Muscle of arm (tissue), 12 donors: ENCODE results near the gene STARD13. TPM values are rescaled to one million over a fixed set of nuclear protein-coding genes. Genes with fewer than 3 reads are reported as not detected.

Source experiments
- DNase-seq: peaks from one replicate; pipeline ENCODE4 v3.0.0-alpha.2; 2013
- polyA plus RNA-seq, 12 donors: library from polyadenylated mRNA; unstranded; fragments of 120-200 nt; gene quantifications; one replicate each; pipeline ENCODE4 v1.2.1, GENCODE V29; 2013; ENCODE audit not compliant: insufficient read length in 12 of 12

Gene STARD13
- polyA plus RNA-seq, 12 donors, result 16.8 to 72.0 (median 22.7) TPM

GRCh38 chr13:33092073-33092987 is 193.2 kb downstream of the STARD13 start:
- no peak for DNase-seq

GRCh38 chr13:33091415-33091774 is 194.2 kb downstream of the STARD13 start:
- no peak for DNase-seq

GRCh38 chr13:33090755-33091414 is 194.7 kb downstream of the STARD13 start:
- DNase-seq, result no peak

- no peak for DNase-seq
These were observed 196.2 kb downstream of the STARD13 start for GRCh38 chr13:33089311-33089710.

GRCh38 chr13:33087790-33088189 is 197.8 kb downstream of the STARD13 start:
- DNase-seq, result no peak

GRCh38 chr13:33087091-33087490 is 198.5 kb downstream of the STARD13 start:
- DNase-seq, result no peak

GRCh38 chr13:33083054-33083453 is 202.5 kb downstream of the STARD13 start:
- DNase-seq, result no peak

GRCh38 chr13:33081666-33082065 is 203.9 kb downstream of the STARD13 start:
- DNase-seq, result no peak

GRCh38 chr13:33080972-33081590 is 204.5 kb downstream of the STARD13 start:
- peak; percentile 56 for DNase-seq

GRCh38 chr13:33079960-33080359 is 205.6 kb downstream of the STARD13 start:
- no peak for DNase-seq

- no peak for DNase-seq
These were observed 207.3 kb downstream of the STARD13 start for GRCh38 chr13:33078263-33078662.

GRCh38 chr13:33076001-33076992 is 209.3 kb downstream of the STARD13 start:
- DNase-seq, result no peak

- no peak for DNase-seq
These were observed 212.2 kb downstream of the STARD13 start for GRCh38 chr13:33073338-33073737.

GRCh38 chr13:33072759-33073158 is 212.8 kb downstream of the STARD13 start:
- DNase-seq, result no peak

GRCh38 chr13:33072282-33072681 is 213.3 kb downstream of the STARD13 start:
- no peak for DNase-seq

GRCh38 chr13:33070713-33071112 is 214.8 kb downstream of the STARD13 start:
- DNase-seq, result no peak

GRCh38 chr13:33069365-33069764 is 216.2 kb downstream of the STARD13 start:
- no peak for DNase-seq

GRCh38 chr13:33066329-33066728 is 219.2 kb downstream of the STARD13 start:
- no peak for DNase-seq

GRCh38 chr13:33060815-33061214 is 224.7 kb downstream of the STARD13 start:
- DNase-seq, result no peak

- peak; percentile 10 for DNase-seq
These were observed 226.7 kb downstream of the STARD13 start for GRCh38 chr13:33058776-33059327.
